K562 (cell line): ENCODE measurements around the gene JAG2. TPM values are rescaled to one million over a fixed set of nuclear protein-coding genes. Genes with fewer than 3 reads are reported as not detected.
A peak's percentile ranks its signal among the peaks of the same experiment; 100 is the strongest.

Experiments used
- ATAC-seq: fragments of 200-7000 bp; cut with Tn5 transposase; 3 replicates; pipeline ENCODE4 v1.9.1; 2020; ENCODE audit warnings: moderate library complexity
- BruUV-seq: library from RNA; stranded (reverse); fragments of 400-500 nt; replicated peaks from 2 replicates; lab custom pipeline; 2021; lab: Mats Ljungman, UMichigan
- CTCF ChIA-PET: fragments of 300-600 bp; formaldehyde crosslinking; extraction: SDS; loops from one replicate; lab custom pipeline; 2021; ENCODE audit warnings: low intra/inter-chr PET ratio; lab: Yijun Ruan, JAX
- POLR2A ChIA-PET: fragments of 300-600, 350-650 bp; sonication (Branson Sonifier 250); formaldehyde crosslinking; extraction: SDS; loops from one replicate; lab custom pipeline; 2021; ENCODE audit warnings: antibody characterized with exemption, inconsistent platforms; lab: Yijun Ruan, JAX
- DNase-seq, 4 experiments: peaks; one replicate each; pipeline versions ENCODE4 v3.0.0 to v3.0.0-alpha.2; 2011 to 2018; ENCODE audit warnings: low spot score in 3 of 4, mixed read lengths in 3 of 4; ENCODE audit errors: extremely low read depth in 1 of 4
- FAIRE-seq: peaks from 2 replicates; lab custom pipeline; 2011; peaks lifted over from hg19 to GRCh38; lab: Jason Lieb, UNC
- H2AFZ ChIP-seq: 2 replicates; pipeline ENCODE4 v1.6.0; 2011; ENCODE audit warnings: low read depth, low read length, control low read depth, inconsistent platforms
- H3K27ac ChIP-seq: fragments of 200-600 bp; 3 replicates; pipeline ENCODE4 v1.8.0; 2011; ENCODE audit warnings: low read depth, mild to moderate bottlenecking, control low read depth, inconsistent platforms, low read length, moderate library complexity, mixed read lengths; ENCODE audit errors: extremely low read depth
- H3K27me3 ChIP-seq, 2 experiments: fragments of 300-600 bp in 1 of 2; 2 replicates in 1 of 2; 3 replicates in 1 of 2; pipeline versions ENCODE4 v1.6.0 to v1.8.0; 2011; ENCODE audit warnings: inconsistent platforms in 2 of 2, low read length in 2 of 2, mild to moderate bottlenecking in 1 of 2, mixed read lengths in 1 of 2, moderate library complexity in 1 of 2; ENCODE audit not compliant: control insufficient read depth in 2 of 2, insufficient read depth in 2 of 2
- H3K36me3 ChIP-seq: fragments of 300-600 bp; 3 replicates; pipeline ENCODE4 v1.8.0; 2011; ENCODE audit warnings: mild to moderate bottlenecking, low read length, inconsistent platforms; ENCODE audit not compliant: control insufficient read depth, insufficient read depth
- H3K4me1 ChIP-seq, 2 experiments: fragments of 200-600 bp in 1 of 2; replicated peaks in 1 of 2; 2 replicates in 1 of 2; 3 replicates in 1 of 2; pipeline versions ENCODE4 v1.5.1 to v1.8.0; 2011; ENCODE audit warnings: inconsistent platforms in 2 of 2, low read length in 2 of 2, mild to moderate bottlenecking in 1 of 2, mixed read lengths in 1 of 2, moderate library complexity in 1 of 2; ENCODE audit not compliant: control insufficient read depth in 2 of 2, insufficient read depth in 2 of 2
- H3K4me2 ChIP-seq: 2 replicates; pipeline ENCODE4 v1.6.1; 2011; ENCODE audit warnings: low read length, control low read depth, inconsistent platforms, mixed read lengths; ENCODE audit not compliant: insufficient read depth
- H3K4me3 ChIP-seq: fragments of 200-600 bp; sonication (generic), shearing (Covaris generic); 2 replicates; pipeline ENCODE4 v1.5.1; 2016; ENCODE audit warnings: control low read depth, inconsistent platforms
- H3K79me2 ChIP-seq: fragments of 200-600 bp; 3 replicates; pipeline ENCODE4 v1.8.0; 2011; ENCODE audit warnings: low read length, inconsistent platforms; ENCODE audit not compliant: control insufficient read depth, insufficient read depth
- H3K9ac ChIP-seq, 2 experiments: 2 replicates each; pipeline versions ENCODE4 v1.6.0 to v1.6.1; 2011; ENCODE audit warnings: low read depth in 2 of 2, low read length in 2 of 2, control low read depth in 1 of 2, inconsistent platforms in 1 of 2, mild to moderate bottlenecking in 1 of 2, mixed read lengths in 1 of 2; ENCODE audit not compliant: insufficient read depth in 1 of 2
- H3K9me1 ChIP-seq: one replicate; pipeline ENCODE4 v1.6.0; 2011; ENCODE audit warnings: inconsistent platforms, mild to moderate bottlenecking, low read length, moderate library complexity; ENCODE audit not compliant: control insufficient read depth, insufficient read depth
- H3K9me3 ChIP-seq: replicated peaks from 2 replicates; pipeline ENCODE4 v1.5.1; 2011; ENCODE audit warnings: low read depth, low read length, inconsistent platforms; ENCODE audit not compliant: control insufficient read depth, insufficient read depth
- H4K20me1 ChIP-seq: replicated peaks from 2 replicates; pipeline ENCODE4 v1.6.1; 2011; ENCODE audit warnings: low read length, inconsistent platforms, mixed read lengths; ENCODE audit not compliant: control insufficient read depth, insufficient read depth
- CTCF ChIP-seq, 3 experiments: IDR thresholded peaks in 2 of 3; conservative IDR thresholded peaks in 1 of 3; 2 replicates each; pipeline ENCODE4 v1.5.1; 2011 to 2012; ENCODE audit warnings: low read length in 3 of 3, mild to moderate bottlenecking in 3 of 3, control low read depth in 2 of 3, improper control_type of control experiment in 1 of 3, inconsistent platforms in 1 of 3, low read depth in 1 of 3, mixed read lengths in 1 of 3, moderate library complexity in 1 of 3; ENCODE audit not compliant: insufficient read depth in 2 of 3
- RAD21 ChIP-seq, 2 experiments: fragments of 250-450 bp in 1 of 2; fragments of 450-650 bp in 1 of 2; sonication (Bioruptor Pico) in 1 of 2; formaldehyde crosslinking in 1 of 2; IDR thresholded peaks in 1 of 2; conservative IDR thresholded peaks in 1 of 2; 2 replicates each; pipeline versions ENCODE4 v1.4.0 to v1.8.0; 2020 to 2022; ENCODE audit warnings: mild to moderate bottlenecking in 2 of 2, moderate library complexity in 1 of 2
- TBL1XR1 ChIP-seq, 2 experiments: IDR thresholded peaks; 2 replicates each; pipeline ENCODE4 v1.6.1; 2012; ENCODE audit warnings: improper control_type of control experiment in 2 of 2, low read length in 2 of 2, mild to moderate bottlenecking in 1 of 2
- TRIM28 ChIP-seq: fragments of 450-650 bp; IDR thresholded peaks from 2 replicates; pipeline ENCODE4 v1.6.1; 2017
- ZNF174 ChIP-seq: fragments of 250-450 bp; sonication (Bioruptor Pico); IDR thresholded peaks from 2 replicates; pipeline ENCODE4 v1.4.0; 2020; ENCODE audit warnings: mild to moderate bottlenecking
- ZNF41 ChIP-seq: fragments of 250-450 bp; sonication (Bioruptor Pico); conservative IDR thresholded peaks from 2 replicates; pipeline ENCODE4 v1.4.0; 2020; ENCODE audit warnings: mild to moderate bottlenecking
- WGBS: fragments of 100-300 bp; shearing (Covaris generic); methylation state at CpG from one replicate; pipeline ENCODE4 v1.1.6; 2016; ENCODE audit warnings: low coverage, mixed read lengths; ENCODE audit not compliant: insufficient coverage; ENCODE audit errors: missing lambda C conversion rate; 5-methylcytosine and 5-hydroxymethylcytosine counted together
- in situ Hi-C: fragments of 300-500 bp; cut with MboI; formaldehyde crosslinking; loops from 4 replicates; pipeline ENCODE4 v1.15.0; 2018; ENCODE audit warnings: inconsistent platforms, mixed read lengths
- intact Hi-C: fragments of 100-400 bp; cut with micrococcal nuclease; formaldehyde crosslinking; loops from 2 replicates; pipeline ENCODE4 v1.14.2; 2022
- polyA plus RNA-seq, 8 experiments: library from polyadenylated mRNA; depleted of rRNA in 4 of 8; stranded (reverse) in 5 of 8; unstranded in 3 of 8; fragments of >200 nt; fragmentation: Nextera tagmentation in 2 of 8; fragmentation: Illumina TruSeq in 1 of 8; extraction: Ambion mirVana in 2 of 8; extraction: Trizol in 1 of 8; gene quantifications; 2 replicates each; pipeline versions ENCODE4 v1.2.1 to v1.2.3, GENCODE V29; 2011 to 2014; ENCODE audit warnings: inconsistent platforms in 1 of 8, missing spikeins in 1 of 8
- total RNA-seq, 7 experiments: library from RNA; depleted of rRNA in 6 of 7; stranded (reverse); fragments of >200 nt in 6 of 7; fragmentation: Illumina TruSeq in 2 of 7; extraction: Trizol in 2 of 7; gene quantifications; 2 replicates each; pipeline versions ENCODE4 v1.2.1 to v1.2.3, GENCODE V29; 2011 to 2021; ENCODE audit warnings: low replicate concordance in 1 of 7
- TF ChIP-seq, protein P1 (sequence below), 2 experiments: fragments of 450-650 bp in 1 of 2; sonication (generic) in 1 of 2; formaldehyde crosslinking in 1 of 2; IDR thresholded peaks; 2 replicates each; pipeline versions ENCODE4 v1.7.1 to v1.9.0; 2016 to 2022; ENCODE audit warnings: inconsistent platforms in 1 of 2, mild to moderate bottlenecking in 1 of 2, missing genetic modification reagents in 1 of 2
- TF ChIP-seq, protein P2 (sequence below): sonication (generic); formaldehyde crosslinking; IDR thresholded peaks from 2 replicates; pipeline ENCODE4 v1.8.0; 2022; ENCODE audit warnings: missing genetic modification reagents, mild to moderate bottlenecking, moderate library complexity, borderline replicate concordance

The JAG2 gene
- total and polyA plus RNA-seq, 9 of the 15 experiments (the other 6 are each of a cell fraction or from before 2014, with no cell fraction given), result 0.25 to 48.4 (median 8.6) TPM

DNA sequence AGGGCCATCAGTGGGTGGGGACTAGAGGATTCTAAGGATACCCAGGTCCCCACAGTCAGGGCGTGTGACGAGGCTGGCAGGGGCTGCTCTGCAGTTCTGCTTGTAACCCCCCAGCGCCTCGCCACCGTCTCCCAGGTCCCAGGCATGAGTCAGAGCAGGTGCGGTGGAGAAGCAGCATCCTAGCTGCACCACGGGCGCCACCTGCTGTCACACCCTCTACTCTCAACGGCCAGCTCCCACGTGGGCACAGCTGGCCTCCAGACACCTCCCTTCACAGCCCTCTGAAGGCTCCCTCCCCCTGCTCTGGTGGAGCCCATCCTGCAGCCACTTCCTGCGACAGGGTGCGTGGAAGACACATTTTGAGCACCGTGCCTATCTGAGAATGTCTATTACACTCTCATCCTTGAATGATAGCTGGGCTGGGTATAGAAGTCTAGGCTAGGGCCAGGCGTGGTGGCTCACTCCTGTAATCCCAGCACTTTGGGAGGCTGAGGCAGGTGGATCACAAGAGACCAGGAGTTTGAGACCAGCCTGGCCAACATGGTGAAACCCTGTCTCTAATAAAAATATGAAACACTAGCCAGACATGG lies 19.5 kb upstream of the JAG2 start:
- H3K36me3 ChIP-seq, result no peaks in the 10 kb centered on the region
- no peak overlapping the region for H3K4me3 ChIP-seq
- no peak for FAIRE-seq
- no TSS peak for BruUV-seq
- no peaks in the 10 kb centered on the region; the same call in none of the 2 replicates for H3K9me3 ChIP-seq
- H3K79me2 ChIP-seq, result no peaks in the 10 kb centered on the region
- no peaks in the 10 kb centered on the region for H3K9me1 ChIP-seq
- H3K27me3 ChIP-seq, result no peaks in the 10 kb centered on the region
- H2AFZ ChIP-seq, result no peak overlapping the region
- peaks cover 0 to 28% of the 10 kb centered on the region in 2 experiments; a peak in 2 of 5 replicates for H3K4me1 ChIP-seq
- ChIA-PET POLR2A (no interaction called here), CTCF (no interaction called here)
- H3K27ac ChIP-seq, result no peak overlapping the region
- no peak overlapping the region for H3K9ac ChIP-seq
- ATAC-seq, result no peak
- no peak overlapping the region for H3K4me2 ChIP-seq
- intact Hi-C loops (no loop called here), in situ Hi-C loops (no loop called here)
- H4K20me1 ChIP-seq, result no peaks in the 10 kb centered on the region
- WGBS, result 25% methylated on average over 13 of the region's 14 CpGs
- no peak for DNase-seq
- TF ChIP-seq RAD21 (CRISPR knock-in tag; conservative IDR thresholded peaks at IDR 0.05 in 1 of 2, IDR thresholded peaks at IDR 0.05 in 1 of 2) (peak in 1 of 2 experiments; percentile 25; a peak in 2 of 4 replicates), CTCF (IDR thresholded peaks at IDR 0.05 in 2 of 3, conservative IDR thresholded peaks at IDR 0.05 in 1 of 3; ENCODE audit: insufficient read depth in 2 of 3, low read depth in 1 of 3, low read length in 3 of 3) (peak; percentile 9 to 17 (median 15); a peak in 2 of 6 replicates), ZNF174 (CRISPR knock-in tag) (no peak), TRIM28 (0 out of 2 replicates have a peak, but pooled peaks have one; percentile 59), TBL1XR1 (IDR thresholded peaks at IDR 0.05; ENCODE audit: low read length in 2 of 2) (no peak), ZNF41 (no peak)
- TF ChIP-seq, protein P1, sequence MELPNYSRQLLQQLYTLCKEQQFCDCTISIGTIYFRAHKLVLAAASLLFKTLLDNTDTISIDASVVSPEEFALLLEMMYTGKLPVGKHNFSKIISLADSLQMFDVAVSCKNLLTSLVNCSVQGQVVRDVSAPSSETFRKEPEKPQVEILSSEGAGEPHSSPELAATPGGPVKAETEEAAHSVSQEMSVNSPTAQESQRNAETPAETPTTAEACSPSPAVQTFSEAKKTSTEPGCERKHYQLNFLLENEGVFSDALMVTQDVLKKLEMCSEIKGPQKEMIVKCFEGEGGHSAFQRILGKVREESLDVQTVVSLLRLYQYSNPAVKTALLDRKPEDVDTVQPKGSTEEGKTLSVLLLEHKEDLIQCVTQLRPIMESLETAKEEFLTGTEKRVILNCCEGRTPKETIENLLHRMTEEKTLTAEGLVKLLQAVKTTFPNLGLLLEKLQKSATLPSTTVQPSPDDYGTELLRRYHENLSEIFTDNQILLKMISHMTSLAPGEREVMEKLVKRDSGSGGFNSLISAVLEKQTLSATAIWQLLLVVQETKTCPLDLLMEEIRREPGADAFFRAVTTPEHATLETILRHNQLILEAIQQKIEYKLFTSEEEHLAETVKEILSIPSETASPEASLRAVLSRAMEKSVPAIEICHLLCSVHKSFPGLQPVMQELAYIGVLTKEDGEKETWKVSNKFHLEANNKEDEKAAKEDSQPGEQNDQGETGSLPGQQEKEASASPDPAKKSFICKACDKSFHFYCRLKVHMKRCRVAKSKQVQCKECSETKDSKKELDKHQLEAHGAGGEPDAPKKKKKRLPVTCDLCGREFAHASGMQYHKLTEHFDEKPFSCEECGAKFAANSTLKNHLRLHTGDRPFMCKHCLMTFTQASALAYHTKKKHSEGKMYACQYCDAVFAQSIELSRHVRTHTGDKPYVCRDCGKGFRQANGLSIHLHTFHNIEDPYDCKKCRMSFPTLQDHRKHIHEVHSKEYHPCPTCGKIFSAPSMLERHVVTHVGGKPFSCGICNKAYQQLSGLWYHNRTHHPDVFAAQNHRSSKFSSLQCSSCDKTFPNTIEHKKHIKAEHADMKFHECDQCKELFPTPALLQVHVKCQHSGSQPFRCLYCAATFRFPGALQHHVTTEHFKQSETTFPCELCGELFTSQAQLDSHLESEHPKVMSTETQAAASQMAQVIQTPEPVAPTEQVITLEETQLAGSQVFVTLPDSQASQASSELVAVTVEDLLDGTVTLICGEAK (IDR thresholded peaks at IDR 0.05), result no peak
- TF ChIP-seq, protein P1 (CRISPR knock-in tag; IDR thresholded peaks at IDR 0.05), result no peak
- TF ChIP-seq, protein P2, sequence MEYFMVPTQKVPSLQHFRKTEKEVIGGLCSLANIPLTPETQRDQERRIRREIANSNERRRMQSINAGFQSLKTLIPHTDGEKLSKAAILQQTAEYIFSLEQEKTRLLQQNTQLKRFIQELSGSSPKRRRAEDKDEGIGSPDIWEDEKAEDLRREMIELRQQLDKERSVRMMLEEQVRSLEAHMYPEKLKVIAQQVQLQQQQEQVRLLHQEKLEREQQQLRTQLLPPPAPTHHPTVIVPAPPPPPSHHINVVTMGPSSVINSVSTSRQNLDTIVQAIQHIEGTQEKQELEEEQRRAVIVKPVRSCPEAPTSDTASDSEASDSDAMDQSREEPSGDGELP (CRISPR knock-in tag), result 0 out of 2 replicates have a peak, but pooled peaks have one; percentile 34
